Loucy (cell line): ENCODE data around the gene FLCN.

Source experiments
- CTCF ChIP-seq: fragments of 200-600 bp; sonication (generic); conservative IDR thresholded peaks from 2 replicates; pipeline ENCODE4 v1.5.1; 2014; ENCODE audit warnings: mild to moderate bottlenecking, antibody characterized with exemption, low read length
- EZH2phosphoT487 ChIP-seq: fragments of 200-600 bp; IDR thresholded peaks from 2 replicates; pipeline ENCODE4 v1.6.1; 2018; ENCODE audit warnings: antibody characterized with exemption, mild to moderate bottlenecking, moderate library complexity, borderline replicate concordance

- TF ChIP-seq CTCF (no peak), EZH2phosphoT487 (no peak)
Observed at GRCh38 chr17:17167356-17167755, 69.6 kb downstream of the FLCN start.
